Stimulated activated CD4-positive, alpha-beta T cell treated with anti-CD3 and anti-CD28 coated beads, Interleukin-2, amount 100 ng/mL, for 24 hours (primary cell): Measurements from ENCODE around the gene IL36B.

Experiments
- DNase-seq, 2 donors: peaks; one replicate each; pipeline ENCODE4 v3.0.0-alpha.2; 2020

IL36B gene

DNA sequence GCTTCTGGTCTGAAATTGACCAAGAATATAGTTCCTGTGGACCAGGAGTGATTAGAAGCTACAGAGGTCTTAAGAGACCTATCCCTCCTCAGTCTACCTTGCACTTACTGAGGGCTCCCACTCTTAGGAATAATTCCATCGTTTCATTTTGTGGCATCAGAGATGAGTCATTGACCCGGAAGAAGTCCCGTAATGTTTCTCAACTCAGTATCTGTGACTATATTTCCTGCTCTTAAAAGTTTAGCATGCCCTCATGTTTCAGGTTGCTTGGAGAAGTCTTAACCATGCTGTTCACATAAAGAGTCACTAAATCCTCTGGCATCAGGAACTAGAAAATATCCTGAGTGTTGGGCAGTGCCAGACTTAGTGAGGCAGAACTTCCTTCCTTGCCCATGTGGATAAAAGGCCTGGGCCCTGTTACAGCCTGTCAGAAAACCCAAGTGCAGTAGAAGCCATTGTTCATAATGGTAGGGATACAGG is 47.6 kb downstream of the IL36B start, which contains the start of gene IL36A:
TSS of gene IL36A (plus strand) at position 430 of the 480 bp plus-strand sequence. CDS start 413 bp downstream, outside the sequence.
- no peak for DNase-seq

DNA sequence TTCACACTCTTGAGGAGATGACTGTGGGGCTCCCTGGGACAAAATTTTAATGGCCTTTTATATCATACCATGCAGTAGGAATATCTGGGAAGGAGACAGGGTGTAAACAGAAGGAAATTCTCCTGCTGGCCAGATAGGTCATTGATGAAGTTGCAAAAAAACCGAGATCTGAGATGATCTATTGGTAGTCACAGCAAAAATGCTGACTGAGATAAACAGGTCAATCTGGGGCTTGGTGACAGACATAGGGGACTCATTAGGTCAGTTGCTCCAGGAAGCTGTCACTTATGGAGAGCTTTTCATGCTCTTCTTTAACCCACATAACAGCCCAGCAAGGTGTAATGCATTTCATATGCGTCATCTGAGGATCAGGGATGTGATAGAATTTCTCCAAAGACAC is 50.0 kb downstream of the IL36B start:
- DNase-seq = no peak

DNA sequence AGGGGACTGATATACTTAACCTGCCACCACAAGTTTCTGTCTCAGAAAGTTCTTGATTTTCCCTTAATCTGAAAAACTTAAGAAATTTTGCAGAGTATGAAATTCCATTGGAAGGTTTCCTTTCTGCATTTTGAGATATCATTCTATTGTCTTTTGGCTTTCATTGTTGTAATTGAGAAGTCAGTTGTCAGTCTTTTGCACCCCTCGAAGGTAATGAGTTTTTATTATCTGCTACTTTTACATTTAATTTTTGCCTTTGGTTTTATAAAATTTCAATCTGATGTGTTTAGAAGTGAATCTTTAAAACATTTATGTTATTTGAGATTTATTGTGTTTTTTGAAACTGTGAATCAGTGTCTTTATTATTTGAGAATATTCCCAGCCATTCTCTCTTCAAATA is 52.2 kb downstream of the IL36B start:
- no peak for DNase-seq

DNA sequence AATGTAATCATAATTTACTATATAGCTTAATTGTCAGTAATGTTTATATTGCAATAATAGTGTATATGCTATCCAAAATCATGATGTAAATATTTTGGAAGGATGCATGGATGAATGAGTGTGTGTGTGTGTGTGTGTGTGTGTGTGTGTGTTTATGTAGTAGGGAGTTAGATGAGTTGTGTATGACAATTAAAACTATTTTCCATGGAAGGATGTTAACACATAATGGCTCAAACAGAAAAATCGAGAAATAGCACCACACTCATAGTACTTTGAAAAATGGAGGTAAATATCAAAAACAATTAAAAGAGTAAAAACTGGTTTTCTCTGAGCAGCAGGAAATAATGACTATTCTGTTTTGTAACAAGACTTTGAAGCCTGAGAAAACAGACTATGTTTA is 55.5 kb downstream of the IL36B start:
- no peak for DNase-seq

DNA sequence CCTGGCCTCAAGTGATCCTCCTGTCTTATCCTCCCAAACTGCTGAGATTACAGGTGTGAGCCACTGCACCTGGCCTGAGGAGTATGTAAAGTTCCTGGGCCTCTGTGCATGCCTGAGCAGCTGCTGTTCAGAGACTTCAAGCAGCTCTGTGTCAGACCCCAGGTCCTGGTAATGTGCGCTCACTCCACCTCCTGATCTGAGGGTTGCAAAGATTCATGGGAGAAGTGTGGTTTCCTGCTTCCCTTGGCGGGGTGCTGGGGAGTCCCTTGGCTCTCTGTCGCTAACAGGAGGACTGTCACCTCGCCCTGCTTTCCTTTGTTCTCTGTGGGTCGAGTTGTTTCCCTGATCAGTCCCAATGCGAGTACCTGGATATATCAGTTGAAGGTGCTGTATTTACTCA is 56.0 kb downstream of the IL36B start:
- DNase-seq = peak; percentile 50 to 54

DNA sequence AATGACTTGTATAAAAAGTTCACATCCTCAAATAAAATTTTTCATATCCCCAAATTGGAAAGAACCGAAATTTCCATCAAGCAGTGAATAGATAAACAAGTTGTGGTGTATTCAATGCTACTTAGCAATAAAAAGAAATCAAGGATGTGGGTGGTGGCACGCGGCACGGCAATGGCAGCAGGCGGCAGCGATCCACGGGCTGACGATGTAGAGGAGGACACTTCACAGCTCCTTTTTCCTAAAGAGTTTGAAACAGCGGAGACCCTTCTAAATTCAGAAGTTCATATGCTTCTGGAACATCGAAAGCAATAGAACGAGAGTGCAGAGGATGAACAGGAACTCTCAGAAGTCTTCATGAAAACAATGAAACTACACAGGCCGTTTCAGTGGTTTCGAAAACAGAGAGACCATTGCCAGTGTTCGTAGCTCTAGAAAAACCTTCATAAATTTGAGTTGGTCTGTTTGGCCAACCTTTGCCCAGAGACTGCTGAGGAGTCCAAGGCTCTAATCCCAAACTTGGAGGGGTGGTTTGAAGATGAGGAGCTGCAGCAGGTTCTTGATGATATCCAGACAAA is 57.2 kb downstream of the IL36B start:
- DNase-seq = peak in 1 of 2 donors; percentile 24

DNA sequence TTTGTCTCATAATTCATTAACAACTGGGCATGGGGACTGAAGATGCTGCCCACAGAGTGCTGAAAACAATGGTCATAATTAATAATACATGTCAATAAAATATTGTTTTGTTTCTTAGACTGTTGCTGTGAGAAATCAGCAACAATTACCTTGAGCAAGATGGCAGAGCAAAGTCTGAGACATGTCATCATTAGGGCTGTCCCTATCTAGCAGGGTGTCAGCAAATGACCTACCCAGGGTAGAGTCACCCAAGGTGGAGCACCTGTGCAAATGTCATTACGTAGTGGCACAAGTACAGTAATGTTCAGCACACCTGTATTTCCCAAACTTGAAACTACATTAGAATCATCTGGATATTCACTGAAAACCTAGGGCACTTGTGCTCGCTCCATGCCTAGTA is 58.0 kb downstream of the IL36B start:
- no peak for DNase-seq

DNA sequence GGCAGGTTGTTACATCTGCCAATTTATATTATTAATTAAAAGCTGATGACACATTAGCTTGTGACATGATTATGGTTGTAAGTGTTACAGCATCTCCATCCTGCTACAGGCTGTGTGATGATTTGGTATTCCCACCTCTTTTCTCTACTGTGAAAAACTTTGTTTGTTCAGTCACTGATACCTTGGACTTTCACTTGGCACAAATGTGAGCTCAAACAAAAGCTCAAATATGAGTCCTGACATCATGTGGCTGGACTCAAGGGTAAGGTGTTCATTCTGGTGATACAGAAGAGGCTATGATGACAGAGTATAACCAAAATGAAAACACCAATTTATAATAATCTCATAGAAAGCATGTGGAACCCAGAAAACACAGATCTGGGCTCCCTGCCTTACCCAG is 58.8 kb downstream of the IL36B start:
- no peak for DNase-seq

DNA sequence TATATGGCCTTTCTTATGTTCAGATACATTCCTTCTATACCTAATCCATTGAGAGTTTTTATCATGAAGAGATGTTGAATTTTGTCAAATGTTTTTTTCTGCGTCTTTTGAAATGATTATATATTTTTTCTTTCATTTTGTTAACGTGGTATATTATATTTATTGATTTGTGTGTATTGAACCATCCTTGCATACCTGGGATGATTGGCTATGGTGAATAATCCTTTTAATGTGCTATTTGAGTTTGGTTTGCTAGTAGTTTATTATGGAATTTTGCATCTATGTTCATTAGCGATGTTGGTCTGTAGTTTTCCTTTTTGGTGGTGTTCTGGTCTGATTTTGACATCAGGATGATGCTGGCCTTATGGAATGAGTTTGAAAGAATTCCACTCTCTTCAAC is 63.1 kb downstream of the IL36B start:
- no peak for DNase-seq

DNA sequence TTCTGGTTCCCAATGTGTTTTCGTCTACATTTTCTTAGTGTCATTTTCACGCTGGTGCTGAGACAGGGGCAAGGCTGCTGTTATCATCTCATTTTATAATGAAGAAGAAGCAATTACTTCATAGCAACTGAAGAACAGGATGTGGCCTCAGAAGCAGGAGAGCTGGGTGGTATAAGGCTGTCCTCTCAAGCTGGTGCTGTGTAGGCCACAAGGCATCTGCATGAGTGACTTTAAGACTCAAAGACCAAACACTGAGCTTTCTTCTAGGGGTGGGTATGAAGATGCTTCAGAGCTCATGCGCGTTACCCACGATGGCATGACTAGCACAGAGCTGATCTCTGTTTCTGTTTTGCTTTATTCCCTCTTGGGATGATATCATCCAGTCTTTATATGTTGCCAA is 67.6 kb downstream of the IL36B start:
- DNase-seq = no peak

DNA sequence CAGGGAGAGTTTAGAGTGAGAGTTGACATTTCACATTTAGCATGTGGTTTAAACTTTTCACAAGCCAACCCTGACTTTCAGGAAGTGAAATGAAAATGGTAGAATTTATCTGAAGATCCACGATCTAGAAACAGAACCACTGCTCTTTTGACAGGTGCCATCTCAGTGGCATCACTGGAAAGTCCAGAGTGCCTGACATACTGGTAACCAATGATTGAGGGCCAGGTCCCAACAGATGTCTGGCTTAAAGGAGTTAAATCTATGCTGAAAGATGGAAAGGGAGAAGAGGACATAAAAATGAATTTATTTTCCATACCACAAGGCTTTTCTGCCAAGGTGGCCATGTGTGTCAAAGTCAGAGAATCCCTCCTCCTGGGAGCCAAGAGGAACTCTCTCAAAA is 72.1 kb downstream of the IL36B start:
- DNase-seq = no peak

DNA sequence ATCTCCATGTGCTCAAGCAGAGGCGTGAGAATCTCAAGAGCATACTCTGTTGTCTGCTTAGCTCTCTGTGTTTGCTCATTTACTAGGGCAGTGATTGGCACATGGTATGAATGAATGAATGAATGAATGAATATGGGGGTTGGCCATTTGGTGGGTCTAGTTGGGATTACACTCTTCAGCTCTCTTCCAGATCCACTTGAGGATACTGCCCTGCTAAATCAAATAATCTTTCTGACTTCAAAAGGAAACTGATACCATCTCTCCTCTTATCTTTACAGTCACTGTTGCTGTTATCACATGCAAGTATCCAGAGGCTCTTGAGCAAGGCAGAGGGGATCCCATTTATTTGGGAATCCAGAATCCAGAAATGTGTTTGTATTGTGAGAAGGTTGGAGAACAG is 72.9 kb downstream of the IL36B start:
- DNase-seq = no peak

DNA sequence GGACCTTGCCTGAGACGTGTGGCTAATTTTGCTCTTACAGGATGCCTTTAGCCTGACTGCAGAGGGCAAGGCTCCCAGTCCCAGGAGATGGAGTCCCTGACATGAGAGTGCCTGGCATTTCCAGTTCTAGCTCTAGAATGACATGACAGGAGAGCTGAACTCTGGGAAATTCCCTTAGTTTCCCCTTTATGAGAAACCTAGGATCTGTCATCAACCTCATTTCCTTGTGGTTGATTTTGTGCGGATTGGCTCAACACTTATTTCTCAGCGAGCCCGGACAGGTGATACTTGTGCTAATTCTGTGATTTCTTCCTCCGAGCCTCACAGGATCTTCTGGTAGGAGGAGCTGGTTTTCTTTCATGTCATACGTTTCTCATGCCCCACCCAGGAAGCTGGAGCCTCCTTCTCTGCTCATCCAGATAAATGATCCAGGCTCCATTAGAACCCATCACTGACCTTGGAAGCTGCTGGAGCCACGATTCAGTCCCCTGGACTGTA is 75.1 kb downstream of the IL36B start, which contains the start of gene IL36G:
TSS of gene IL36G (plus strand) at position 448 of the 498 bp plus-strand sequence. CDS start 633 bp downstream, outside the sequence.
- DNase-seq = no peak
